B cell (primary cell): ENCODE data around the gene RASA4B.
"Not testable (repeated sequence)": the region's sequence is repeated elsewhere in the genome, so short reads cannot be mapped to it uniquely, and the experiment has no call there.

Experiments used
- EZH2 ChIP-seq: IDR thresholded peaks from 2 replicates; pipeline ENCODE4 v1.6.1; 2012; ENCODE audit warnings: borderline replicate concordance, low read depth, mild to moderate bottlenecking, moderate library complexity, low read length; ENCODE audit not compliant: insufficient read depth, poor library complexity, severe bottlenecking
- TF ChIP-seq, protein P1 (sequence below): fragments of 200-600 bp; IDR thresholded peaks from one replicate; pipeline ENCODE4 v1.8.0; 2022; ENCODE audit warnings: antibody characterized with exemption, mild to moderate bottlenecking

DNA sequence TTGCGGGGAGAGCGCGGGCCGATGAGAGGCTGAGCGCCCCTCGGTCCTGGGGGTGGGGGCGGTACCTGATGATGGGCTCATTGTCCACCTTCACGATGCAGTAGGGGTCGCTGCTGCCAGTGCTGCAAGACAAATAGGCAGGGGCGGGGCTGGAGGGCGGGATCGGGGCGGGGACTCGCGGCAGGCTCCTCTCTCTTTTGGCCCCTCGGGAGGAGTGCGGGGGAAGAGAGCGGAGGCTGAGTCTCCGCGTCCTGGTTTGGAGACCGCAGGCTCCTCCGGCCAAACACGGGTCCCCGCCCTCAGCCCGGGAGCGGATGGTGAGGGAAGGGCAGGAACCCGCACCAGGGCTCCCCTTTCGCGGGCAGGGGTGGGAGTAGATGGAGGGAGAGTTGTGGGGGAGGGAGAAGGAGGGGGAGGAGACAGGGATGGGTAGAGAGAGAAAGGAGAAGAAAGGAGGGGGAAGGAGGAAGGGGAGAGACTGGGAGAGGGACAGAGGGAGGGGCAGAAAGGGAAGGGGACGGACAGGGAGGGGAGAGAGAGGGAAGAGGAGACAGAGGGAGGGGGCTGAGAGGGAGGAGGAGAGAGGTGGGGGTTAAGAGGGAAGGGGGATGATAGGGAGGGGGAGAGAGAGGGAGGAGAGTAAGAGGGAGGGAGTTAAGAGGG lies 5.6 kb downstream of the RASA4B start:
- TF ChIP-seq EZH2 = not testable (repeated sequence)
- TF ChIP-seq, protein P1, sequence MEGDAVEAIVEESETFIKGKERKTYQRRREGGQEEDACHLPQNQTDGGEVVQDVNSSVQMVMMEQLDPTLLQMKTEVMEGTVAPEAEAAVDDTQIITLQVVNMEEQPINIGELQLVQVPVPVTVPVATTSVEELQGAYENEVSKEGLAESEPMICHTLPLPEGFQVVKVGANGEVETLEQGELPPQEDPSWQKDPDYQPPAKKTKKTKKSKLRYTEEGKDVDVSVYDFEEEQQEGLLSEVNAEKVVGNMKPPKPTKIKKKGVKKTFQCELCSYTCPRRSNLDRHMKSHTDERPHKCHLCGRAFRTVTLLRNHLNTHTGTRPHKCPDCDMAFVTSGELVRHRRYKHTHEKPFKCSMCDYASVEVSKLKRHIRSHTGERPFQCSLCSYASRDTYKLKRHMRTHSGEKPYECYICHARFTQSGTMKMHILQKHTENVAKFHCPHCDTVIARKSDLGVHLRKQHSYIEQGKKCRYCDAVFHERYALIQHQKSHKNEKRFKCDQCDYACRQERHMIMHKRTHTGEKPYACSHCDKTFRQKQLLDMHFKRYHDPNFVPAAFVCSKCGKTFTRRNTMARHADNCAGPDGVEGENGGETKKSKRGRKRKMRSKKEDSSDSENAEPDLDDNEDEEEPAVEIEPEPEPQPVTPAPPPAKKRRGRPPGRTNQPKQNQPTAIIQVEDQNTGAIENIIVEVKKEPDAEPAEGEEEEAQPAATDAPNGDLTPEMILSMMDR = not testable (repeated sequence)
